Right lobe of liver (tissue), 6 donors: Measurements from ENCODE around the gene NPEPL1. TPM values are rescaled to one million over a fixed set of nuclear protein-coding genes. Genes with fewer than 3 reads are reported as not detected.

Experiments
- ATAC-seq, 4 donors: fragments of 200-7000 bp; cut with Tn5 transposase; one replicate each; pipeline ENCODE4 v1.9.1; 2020; ENCODE audit warnings: mild to moderate bottlenecking in 4 of 4, moderate library complexity in 4 of 4
- DNase-seq, 3 donors: peaks; one replicate each; pipeline ENCODE4 v3.0.0-alpha.2; 2020
- H3K27ac ChIP-seq, 3 donors: fragments of 200-600 bp; one replicate each; pipeline ENCODE4 v1.8.0; 2022
- H3K27me3 ChIP-seq, 2 donors: fragments of 200-600 bp; one replicate each; pipeline ENCODE4 v1.8.0; 2022
- H3K36me3 ChIP-seq, 4 donors: fragments of 200-600 bp; sonication (generic) in 1 of 4; one replicate each; pipeline versions ENCODE4 v1.5.1 to v1.8.0; 2017 to 2022; ENCODE audit warnings: control low read depth in 1 of 4
- H3K4me1 ChIP-seq, 4 donors: fragments of 200-600 bp; sonication (generic) in 1 of 4; one replicate each; pipeline versions ENCODE4 v1.5.1 to v1.8.0; 2017 to 2022; ENCODE audit warnings: control low read depth in 1 of 4
- H3K4me3 ChIP-seq, 3 donors: fragments of 200-600 bp; one replicate each; pipeline ENCODE4 v1.8.0; 2022
- H3K9me3 ChIP-seq, 4 donors: fragments of 200-600 bp; sonication (generic) in 1 of 4; one replicate each; pipeline versions ENCODE4 v1.5.1 to v1.8.0; 2017 to 2022; ENCODE audit warnings: control low read depth in 1 of 4
- CTCF ChIP-seq, 4 donors: fragments of 200-600 bp in 3 of 4; fragments of 450-650 bp in 1 of 4; IDR thresholded peaks; one replicate each; pipeline versions ENCODE4 v1.5.1 to v1.8.0; 2016 to 2022; ENCODE audit warnings: antibody characterized with exemption in 4 of 4, mild to moderate bottlenecking in 2 of 4
- POLR2A ChIP-seq: fragments of 450-650 bp; IDR thresholded peaks from one replicate; pipeline ENCODE4 v1.6.1; 2017; ENCODE audit warnings: antibody characterized with exemption, mild to moderate bottlenecking
- WGBS: methylation state at CpG from one replicate; pipeline ENCODE4 v1.1.6; 2018; ENCODE audit warnings: low coverage, low lambda C conversion rate; ENCODE audit not compliant: insufficient coverage; ENCODE audit errors: missing lambda C conversion rate; 5-methylcytosine and 5-hydroxymethylcytosine counted together
- intact Hi-C, 2 donors: fragments of 100-400 bp; cut with DNase I; formaldehyde crosslinking; loops; one replicate each; pipeline versions ENCODE4 v1.11.2 to v1.14.1; 2022
- total RNA-seq, 6 experiments: library from RNA; depleted of rRNA in 2 of 6; stranded (reverse); fragments of >200 nt in 2 of 6; fragmentation: NEBNext Ultra II Directional in 3 of 6; extraction: Animal tissue kit (Norgen Biotek cat#: 25700) in 3 of 6; gene quantifications; one replicate each; pipeline versions ENCODE4 v1.1.0 to v1.2.4, GENCODE V29; 2016 to 2023
- donor health status: DM: no; HTN: yes; CAD: no.
- donor health status: DM: no; HTN: no; CAD: no.
- donor health status: DM: no; HTN: no; CAD: no.
- donor health status: DM: no; HTN: yes; CAD: no.
- donor health status: DM: no; HTN: yes; CAD: no.

Gene NPEPL1
- total RNA-seq, 6 experiments from 2014 or later, result 7.7 to 13.9 (median 10.1) TPM

- peak in 1 of 3 donors; percentile 28 for DNase-seq
- intact Hi-C loops, result no loop called here
Observed at GRCh38 chr20:58697201-58697866, 4.7 kb downstream of the NPEPL1 start.

GRCh38 chr20:58697867-58698703 is 5.5 kb downstream of the NPEPL1 start:
- no peaks in the 10 kb centered on the region for H3K9me3 ChIP-seq
- WGBS, result 100% methylated on average over 5 of the region's 15 CpGs
- no peak overlapping the region for H3K27ac ChIP-seq
- peak in 1 of 3 donors; percentile 35 for DNase-seq
- intact Hi-C loops, result no loop called here
- no peak for ATAC-seq
- H3K4me1 ChIP-seq, result peaks cover 0 to 13% (median 3%) of the 10 kb centered on the region in 4 donors
- TF ChIP-seq POLR2A, result no peak
- TF ChIP-seq CTCF (IDR thresholded peaks at IDR 0.05), result no peak
- peaks cover 0 to 8% (median 2%) of the 10 kb centered on the region in 4 donors for H3K36me3 ChIP-seq
- no peaks in the 10 kb centered on the region for H3K27me3 ChIP-seq
- no peak overlapping the region for H3K4me3 ChIP-seq

More at GRCh38 chr20:58697201-58697866, 4.7 kb downstream of the NPEPL1 start:
- no peak overlapping the region for H3K27ac ChIP-seq
- peaks cover 0 to 13% (median 3%) of the 10 kb centered on the region in 4 donors for H3K4me1 ChIP-seq
- H3K27me3 ChIP-seq, result no peaks in the 10 kb centered on the region
- H3K4me3 ChIP-seq, result no peak overlapping the region
- H3K9me3 ChIP-seq, result no peaks in the 10 kb centered on the region
- 93% methylated on average over 15 of the region's 21 CpGs for WGBS
- no peak for ATAC-seq
- peaks cover 0 to 3% (median 2%) of the 10 kb centered on the region in 4 donors for H3K36me3 ChIP-seq
- TF ChIP-seq CTCF (IDR thresholded peaks at IDR 0.05) (no peak), POLR2A (no peak)

- no peak for TF ChIP-seq POLR2A
- no peak for TF ChIP-seq CTCF (IDR thresholded peaks at IDR 0.05)
- Histone ChIP-seq H3K4me1 (peaks cover 0 to 4% (median 0%) of the 10 kb centered on the region in 4 donors), H3K27ac (no peak overlapping the region), H3K27me3 (no peaks in the 10 kb centered on the region), H3K36me3 (peaks cover 0 to 16% (median 2%) of the 10 kb centered on the region in 4 donors), H3K9me3 (no peaks in the 10 kb centered on the region), H3K4me3 (no peak overlapping the region)
- 75% methylated on average over 5 of the region's 27 CpGs for WGBS
- intact Hi-C loops, result no loop called here
- ATAC-seq, result no peak
- peak in 1 of 3 donors; percentile 37 for DNase-seq
Observed at GRCh38 chr20:58698741-58699622, 6.4 kb downstream of the NPEPL1 start.

- TF ChIP-seq POLR2A (no peak), CTCF (IDR thresholded peaks at IDR 0.05) (no peak)
- Histone ChIP-seq H3K36me3 (peaks cover 0 to 16% (median 2%) of the 10 kb centered on the region in 4 donors), H3K4me3 (no peak overlapping the region), H3K27me3 (no peaks in the 10 kb centered on the region), H3K9me3 (no peaks in the 10 kb centered on the region), H3K4me1 (no peaks in the 10 kb centered on the region), H3K27ac (no peak overlapping the region)
- DNase-seq, result peak in 1 of 3 donors; percentile 33
- WGBS, result 92% methylated on average over 2 of the region's 9 CpGs
- no peak for ATAC-seq
- intact Hi-C loops, result no loop called here
Observed at GRCh38 chr20:58699623-58700107, 7.1 kb downstream of the NPEPL1 start.
